K562 treated with DMSO at 1 percent for 48 hours (cell line): ENCODE measurements around the gene PIK3IP1. TPM values are rescaled to one million over a fixed set of nuclear protein-coding genes. Genes with fewer than 3 reads are reported as not detected.

Source experiments
- total RNA-seq: library from RNA; unstranded; fragments of 300-600 nt; gene quantifications from 2 replicates; pipeline ENCODE4 v1.2.3, GENCODE V29; 2022; ENCODE audit warnings: low replicate concordance; ENCODE audit errors: extremely low read depth

PIK3IP1 gene
- not detected in 2 replicates for total RNA-seq

GRCh38 chr22:31292236-31292989, at the start of gene PIK3IP1:
PIK3IP1 (minus strand) TSS chr22:31292488; CDS start chr22:31292344, 144 bp downstream.

Other genes starting within 250 kb of the PIK3IP1 start
- gene SMTN, start 211.2 kb downstream of the PIK3IP1 start, total RNA-seq: not detected in 2 replicates
- gene SELENOM, start 184.9 kb downstream of the PIK3IP1 start, total RNA-seq: not detected in 2 replicates
- gene INPP5J, start 169.5 kb downstream of the PIK3IP1 start, total RNA-seq: not detected in 2 replicates
- not detected in 2 replicates for gene PLA2G3, start 152.0 kb downstream of the PIK3IP1 start, total RNA-seq
- gene RNF185, start 132.3 kb downstream of the PIK3IP1 start, total RNA-seq: not detected in 2 replicates
- gene LIMK2, start 80.2 kb downstream of the PIK3IP1 start, total RNA-seq: not detected in 2 replicates
- gene PATZ1, start 53.9 kb upstream of the PIK3IP1 start, total RNA-seq: not detected in 2 replicates
- not detected in 2 replicates for gene DRG1, start 107.1 kb upstream of the PIK3IP1 start, total RNA-seq
- not detected in 2 replicates for gene EIF4ENIF1, start 197.4 kb upstream of the PIK3IP1 start, total RNA-seq
- gene SFI1, start 204.0 kb upstream of the PIK3IP1 start, total RNA-seq: not detected in 2 replicates